Lung (tissue), 12 donors: ENCODE measurements around the gene DPPA3. TPM values are rescaled to one million over a fixed set of nuclear protein-coding genes. Genes with fewer than 3 reads are reported as not detected.

Experiments used
- ATAC-seq: fragments of 200-7000 bp; cut with Tn5 transposase; one replicate; pipeline ENCODE4 v1.9.1; 2020; ENCODE audit warnings: moderate number of reproducible peaks; ENCODE audit not compliant: insufficient read depth, low FRiP score
- DNase-seq, 3 donors: peaks; one replicate each; pipeline ENCODE4 v3.0.0-alpha.2; 2013 to 2017
- H3K27ac ChIP-seq, 2 donors: one replicate each; pipeline ENCODE4 v1.5.1; 2013; ENCODE audit warnings: mild to moderate bottlenecking in 2 of 2, moderate library complexity in 2 of 2, control low read depth in 1 of 2, inconsistent platforms in 1 of 2, low read depth in 1 of 2, low read length in 1 of 2
- H3K27me3 ChIP-seq, 3 donors: one replicate each; pipeline ENCODE4 v1.5.1; 2013; ENCODE audit warnings: low read length in 2 of 3; ENCODE audit not compliant: control insufficient read depth in 3 of 3, insufficient read depth in 3 of 3
- H3K36me3 ChIP-seq, 4 donors: one replicate each; pipeline ENCODE4 v1.5.1; 2013; ENCODE audit warnings: low read length in 4 of 4, mild to moderate bottlenecking in 1 of 4, moderate library complexity in 1 of 4; ENCODE audit not compliant: control insufficient read depth in 4 of 4, insufficient read depth in 4 of 4
- H3K4me1 ChIP-seq, 5 donors: one replicate each; pipeline ENCODE4 v1.5.1; 2013; ENCODE audit warnings: low read length in 5 of 5, mild to moderate bottlenecking in 2 of 5, moderate library complexity in 1 of 5; ENCODE audit not compliant: control insufficient read depth in 5 of 5, insufficient read depth in 5 of 5
- H3K4me3 ChIP-seq: one replicate; pipeline ENCODE4 v1.5.1; 2013; ENCODE audit warnings: mild to moderate bottlenecking, control low read depth, moderate library complexity
- H3K9ac ChIP-seq, 2 donors: one replicate each; pipeline ENCODE4 v1.5.1; 2013; ENCODE audit warnings: low read length in 2 of 2, control low read depth in 1 of 2; ENCODE audit not compliant: insufficient read depth in 1 of 2
- H3K9me3 ChIP-seq, 4 donors: one replicate each; pipeline ENCODE4 v1.5.1; 2013; ENCODE audit warnings: low read length in 3 of 4, mild to moderate bottlenecking in 1 of 4, moderate library complexity in 1 of 4; ENCODE audit not compliant: control insufficient read depth in 4 of 4, insufficient read depth in 3 of 4
- CTCF ChIP-seq: IDR thresholded peaks from 2 replicates; pipeline ENCODE4 v1.5.1; 2012; ENCODE audit warnings: mild to moderate bottlenecking; ENCODE audit errors: control extremely low read depth, extremely low read depth
- WGBS, 2 donors: extraction: QIAGEN DNeasy Blood & Tissue Kit; methylation state at CpG; one replicate each; pipeline ENCODE4 v1.1.7; 2013; 5-methylcytosine and 5-hydroxymethylcytosine counted together
- polyA plus RNA-seq, 2 donors: library from polyadenylated mRNA; stranded (reverse); fragments of 200-250 nt; gene quantifications; one replicate each; pipeline ENCODE4 v1.2.1, GENCODE V29; 2013
- total RNA-seq, 2 donors: library from RNA; depleted of rRNA in 1 of 2; stranded (reverse); fragments of >200 nt in 1 of 2; gene quantifications; one replicate each; pipeline ENCODE4 v1.2.1, GENCODE V29; 2014 to 2021
- donor health status: control.
- donor health status: control.
- donor health status: Bipolar disorder and iron deficiency.
- donor health status: healthy.
- donor health status: DM: yes; HTN: yes; CAD: no.

The DPPA3 gene
- total and polyA plus RNA-seq, 4 donors: not detected

DNA sequence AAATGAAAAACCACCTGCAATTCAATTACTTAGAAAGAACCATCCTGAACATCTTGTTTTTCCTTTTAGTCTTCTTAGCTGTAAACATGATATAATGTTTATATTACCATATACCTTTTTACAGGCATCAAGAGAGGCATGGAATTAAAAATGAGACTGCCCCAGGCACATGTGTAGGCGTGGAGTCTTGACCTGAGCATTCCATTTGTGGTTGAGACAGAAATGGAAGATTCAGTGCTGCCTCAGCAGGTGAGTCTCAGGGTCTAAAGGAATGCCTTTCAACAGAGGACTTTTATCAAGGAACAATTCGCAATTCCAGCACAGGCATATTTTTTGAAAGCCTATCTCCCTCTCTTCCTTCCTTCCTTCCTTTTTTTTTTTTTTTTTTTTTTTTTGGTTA lies 45.8 kb downstream of the DPPA3 start:
- 64 to 67% methylated on average over 2 of the region's 2 CpGs for whole genome bisulfite sequencing, 2 donors
- TF ChIP-seq CTCF: no peak
- H3K4me1 ChIP-seq: peaks cover 0 to 5% (median 0%) of the 10 kb centered on the region in 5 donors

DNA sequence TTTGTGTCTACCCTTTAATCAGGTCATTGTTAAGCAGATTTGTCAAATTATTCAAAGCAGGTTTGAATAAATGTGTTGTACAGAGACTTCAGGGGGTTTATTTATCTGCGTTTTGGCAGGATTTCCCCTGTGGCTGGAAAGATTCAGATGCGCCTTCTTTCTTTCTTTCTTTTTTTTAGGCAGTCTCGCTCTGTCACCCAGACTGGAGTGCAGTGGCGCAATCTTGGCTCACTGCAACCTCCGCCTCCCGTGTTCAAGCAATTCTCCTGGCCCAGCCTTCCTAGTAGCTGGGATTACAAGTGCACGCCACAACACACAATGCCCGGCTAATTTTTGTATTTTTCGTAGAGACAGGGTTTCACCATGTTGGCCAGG lies 47.5 kb downstream of the DPPA3 start:
- no peak for TF ChIP-seq CTCF
- DNase-seq (peak in 2 of 3 donors; percentile 8 to 29), ATAC-seq (no peak)
- Histone ChIP-seq H3K4me1 (peaks cover 0 to 5% (median 0%) of the 10 kb centered on the region in 5 donors), H3K9ac (peak overlapping the region in 1 of 2 donors; percentile 59), H3K27me3 (no peaks in the 10 kb centered on the region), H3K9me3 (no peaks in the 10 kb centered on the region), H3K4me3 (no peak overlapping the region), H3K27ac (no peak overlapping the region), H3K36me3 (no peaks in the 10 kb centered on the region)
- WGBS, 2 donors: 41 to 44% methylated on average over 9 of the region's 9 CpGs

More for the DNA sequence above, 45.8 kb downstream of the DPPA3 start:
- no peak for DNase-seq
- ATAC-seq: no peak
- no peak overlapping the region for H3K4me3 ChIP-seq
- H3K27ac ChIP-seq: no peak overlapping the region
- no peaks in the 10 kb centered on the region for H3K9me3 ChIP-seq
- H3K36me3 ChIP-seq: no peaks in the 10 kb centered on the region
- no peaks in the 10 kb centered on the region for H3K27me3 ChIP-seq
- H3K9ac ChIP-seq: no peak overlapping the region

Other genes with a start within 250 kb of the DPPA3 start
- gene CD163, start 207.7 kb upstream of the DPPA3 start, total RNA-seq: 100 to 1,000 TPM in 1 of 2 donors, 10 to 100 TPM in 1; 41.5 to 596 TPM
- gene CD163, start 207.7 kb upstream of the DPPA3 start, polyA plus RNA-seq: 1,000 to 10,000 TPM in 1 of 2 donors, 100 to 1,000 TPM in 1; 101 to 1,601 TPM
- gene APOBEC1, start 45.5 kb upstream of the DPPA3 start, total RNA-seq: not detected
- not detected for gene APOBEC1, start 45.5 kb upstream of the DPPA3 start, polyA plus RNA-seq
- not detected for gene GDF3, start 15.7 kb upstream of the DPPA3 start, total RNA-seq
- under 1 TPM; 0.02 to 0.35 TPM for gene GDF3, start 15.7 kb upstream of the DPPA3 start, polyA plus RNA-seq
- gene CLEC4C, start 35.9 kb downstream of the DPPA3 start, total RNA-seq: under 1 TPM in 1 of 2 donors, not detected in 1; 0.60 TPM
- gene CLEC4C, start 35.9 kb downstream of the DPPA3 start, polyA plus RNA-seq: under 1 TPM in 1 of 2 donors, not detected in 1; 0.08 TPM
- gene NANOGNB, start 53.8 kb downstream of the DPPA3 start, total RNA-seq: not detected
- gene NANOGNB, start 53.8 kb downstream of the DPPA3 start, polyA plus RNA-seq: not detected
- gene NANOG, start 78.0 kb downstream of the DPPA3 start, total RNA-seq: under 1 TPM; 0.23 to 0.49 TPM
- gene NANOG, start 78.0 kb downstream of the DPPA3 start, polyA plus RNA-seq: not detected
- gene SLC2A14, start 161.5 kb downstream of the DPPA3 start, total RNA-seq: under 1 TPM in 1 of 2 donors, not detected in 1; 0.12 TPM
- gene SLC2A14, start 161.5 kb downstream of the DPPA3 start, polyA plus RNA-seq: under 1 TPM in 1 of 2 donors, not detected in 1; 0.17 TPM
- 100 to 1,000 TPM; 112 to 435 TPM for gene SLC2A3, start 224.8 kb downstream of the DPPA3 start, total RNA-seq
- gene SLC2A3, start 224.8 kb downstream of the DPPA3 start, polyA plus RNA-seq: 100 to 1,000 TPM in 1 of 2 donors, 10 to 100 TPM in 1; 13.4 to 140 TPM